GM08714 (cell line): ENCODE data around the gene GPS1.

Experiments
- H3K4me3 ChIP-seq: fragments of 200-500 bp; sonication (Bioruptor generic); 2 replicates; pipeline ENCODE4 v1.5.1; 2014; ENCODE audit warnings: mild to moderate bottlenecking, low read length, inconsistent platforms
- ZNF274 ChIP-seq: IDR thresholded peaks from 2 replicates; pipeline ENCODE4 v1.6.1; 2012; ENCODE audit warnings: mild to moderate bottlenecking, low read depth, low read length

GPS1 gene

DNA sequence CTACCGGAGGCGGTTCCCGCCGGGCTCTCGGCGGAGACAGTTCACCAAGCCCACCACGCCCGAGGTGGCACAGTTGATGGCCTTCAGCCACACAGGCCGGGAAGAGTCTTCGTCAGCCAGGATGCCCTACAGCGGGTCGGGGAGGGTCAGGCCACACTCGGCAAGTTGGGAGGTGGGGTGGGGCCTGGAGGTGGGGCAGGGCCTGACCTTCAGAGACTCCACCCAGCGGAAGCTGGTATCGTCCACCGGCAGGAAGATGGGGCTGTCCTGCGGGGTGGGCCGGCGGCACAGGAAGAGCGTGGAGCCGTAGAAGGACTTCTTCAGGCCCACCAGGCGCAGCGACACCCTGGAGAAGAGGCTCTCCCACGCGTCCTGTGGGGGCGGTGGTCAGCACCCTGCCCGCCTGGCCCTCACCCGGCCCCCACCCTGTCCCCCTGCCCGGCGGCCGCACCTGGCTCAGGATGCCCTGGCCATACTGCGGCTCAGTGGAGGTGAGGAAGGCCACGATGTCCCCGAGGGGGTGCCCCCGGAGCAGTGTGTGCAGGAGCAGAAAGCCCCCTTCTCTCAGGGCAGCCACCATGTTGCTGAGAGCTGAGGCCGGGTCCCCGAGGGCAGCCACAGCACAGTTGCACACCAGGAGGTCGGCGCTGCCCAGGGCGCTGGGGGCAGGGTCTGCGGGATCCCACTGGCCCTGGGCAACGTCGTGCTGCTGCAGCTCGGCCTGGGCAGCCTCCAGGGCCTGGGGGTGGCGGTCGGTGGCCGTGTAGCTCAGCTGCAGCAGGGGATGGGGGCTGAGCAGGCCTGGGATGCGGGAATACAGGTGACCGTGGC is 33.5 kb downstream of the GPS1 start:
- no peak for TF ChIP-seq ZNF274
- H3K4me3 ChIP-seq, result no peak overlapping the region

DNA sequence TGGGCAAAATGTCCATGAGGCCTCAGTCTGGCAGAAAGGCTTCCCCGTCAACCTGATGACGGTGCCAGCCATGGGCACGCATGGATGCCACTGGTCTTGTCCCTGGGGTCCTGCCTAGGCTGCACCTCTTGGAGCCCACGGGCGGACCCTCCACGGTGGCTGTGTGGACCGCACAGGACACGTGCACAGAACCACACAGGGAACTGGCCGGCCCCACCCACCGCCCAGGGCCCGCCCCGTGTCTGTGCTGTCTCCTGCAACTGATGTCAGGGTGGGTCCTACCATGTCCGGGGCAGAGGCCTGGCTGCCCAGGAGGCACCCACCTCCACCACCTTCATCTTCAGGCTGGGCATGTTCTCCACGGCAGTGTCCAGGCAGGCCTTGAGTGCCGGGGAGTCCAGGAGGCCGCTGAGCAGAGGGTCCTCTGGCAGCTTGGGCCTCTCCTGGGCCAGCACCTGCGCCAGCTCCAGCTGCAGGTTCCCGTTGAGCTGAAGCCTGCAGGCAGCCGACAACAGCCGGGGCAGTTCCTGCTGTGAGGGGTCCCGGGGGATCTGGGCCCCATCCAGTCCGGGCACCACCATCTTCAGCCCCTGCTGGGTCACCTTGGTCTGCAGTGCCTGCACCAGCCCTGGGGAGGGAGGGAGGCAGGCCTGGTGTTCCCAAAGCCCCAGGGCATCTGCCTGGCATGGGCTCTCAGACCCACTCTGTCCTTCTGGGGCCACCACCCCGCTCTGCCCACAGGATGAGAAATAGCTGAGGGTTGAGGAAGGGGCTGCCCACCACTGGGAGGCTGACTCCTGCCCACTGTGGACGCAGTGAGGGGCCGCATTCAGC is 34.5 kb downstream of the GPS1 start:
- H3K4me3 ChIP-seq, result no peak overlapping the region
- TF ChIP-seq ZNF274, result no peak

DNA sequence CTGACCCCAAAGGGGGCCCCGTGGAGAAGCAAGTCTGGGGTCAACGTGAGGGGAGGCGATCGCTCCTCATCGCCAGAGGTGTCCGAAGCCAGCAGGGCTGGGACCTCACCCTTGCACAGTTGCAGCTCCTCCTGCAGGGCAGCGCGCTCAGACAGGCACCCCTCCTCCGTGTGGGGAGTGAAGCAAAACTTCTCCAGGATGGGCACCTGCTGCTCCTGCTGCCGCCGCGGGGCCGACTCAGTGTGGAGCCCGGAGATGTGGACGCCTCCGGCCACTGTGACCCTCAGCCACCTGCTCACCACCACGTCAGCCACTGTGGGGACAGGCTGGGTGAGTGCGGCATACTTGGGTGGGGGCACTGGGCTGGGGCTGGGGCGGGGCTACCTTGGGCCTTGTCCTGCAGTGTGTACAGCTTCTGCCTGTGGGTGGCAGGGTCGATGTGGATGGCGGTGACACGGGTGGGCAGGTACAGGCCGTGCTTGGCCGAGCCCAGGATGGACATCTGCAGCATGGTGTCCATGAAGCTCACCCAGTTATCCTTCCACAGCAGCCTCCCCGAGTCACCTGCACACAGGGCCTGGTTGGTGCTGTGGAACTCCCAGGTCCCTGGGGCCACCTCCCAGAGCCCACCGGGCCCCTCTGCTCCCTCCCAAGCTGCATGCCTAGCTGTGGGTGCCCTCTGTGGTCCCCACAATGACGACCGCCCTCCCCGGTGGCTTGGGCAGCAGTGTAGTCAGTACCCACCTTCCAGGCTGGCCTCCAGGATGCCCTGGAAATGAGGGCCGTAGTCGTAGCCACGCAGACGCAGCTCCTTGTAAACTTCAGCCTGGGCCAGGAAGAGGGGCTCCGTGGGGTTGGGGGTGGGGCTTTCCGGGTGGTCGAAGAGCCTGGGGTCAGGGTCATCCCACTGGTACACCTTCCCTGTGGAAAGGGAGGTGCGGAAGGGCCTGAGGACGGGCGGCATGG is 35.5 kb downstream of the GPS1 start:
- no peak for TF ChIP-seq ZNF274
- no peak overlapping the region for H3K4me3 ChIP-seq

DNA sequence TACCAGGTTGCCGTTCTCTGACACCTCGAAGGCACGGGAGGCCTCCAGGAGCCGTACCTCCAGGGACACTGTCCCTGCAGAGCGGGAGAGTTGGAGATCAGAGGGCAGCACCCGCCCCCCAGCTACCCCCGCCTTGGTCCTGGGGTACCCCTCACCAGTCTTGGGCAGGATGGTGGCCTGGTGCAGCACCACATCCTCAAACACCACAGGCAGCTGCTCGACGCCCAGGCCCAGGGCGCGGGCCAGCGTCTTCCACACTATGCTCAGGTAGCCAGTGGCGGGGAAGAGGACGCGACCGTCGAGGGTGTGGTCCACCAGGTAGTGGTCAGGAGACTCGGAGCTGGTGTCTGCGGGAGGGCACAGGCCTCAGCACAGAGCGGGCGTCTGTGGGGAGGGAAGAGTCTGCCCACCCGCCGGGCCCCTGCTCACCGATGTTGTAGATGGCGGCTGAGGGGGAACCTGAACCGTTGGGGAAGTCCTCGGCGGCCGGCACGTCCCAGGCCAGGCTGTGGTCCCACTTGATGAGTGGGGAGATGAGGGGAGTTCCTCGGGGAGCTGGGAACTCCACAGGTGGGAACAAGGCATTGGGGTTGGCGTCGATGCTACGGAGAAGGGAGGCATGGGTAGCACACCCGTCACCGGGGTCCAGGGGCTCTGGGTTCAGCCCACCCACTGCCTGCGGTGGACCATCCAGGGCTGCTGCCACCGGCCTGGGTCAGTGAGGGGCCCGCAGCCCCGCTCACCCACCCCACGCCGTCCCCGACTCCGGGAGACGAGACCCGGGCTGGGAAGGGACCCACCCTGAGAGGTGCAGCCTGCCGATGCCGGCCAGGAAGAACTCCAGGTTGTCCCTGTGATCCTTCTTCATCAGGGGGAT is 36.5 kb downstream of the GPS1 start:
- no peak overlapping the region for H3K4me3 ChIP-seq
- TF ChIP-seq ZNF274, result no peak

DNA sequence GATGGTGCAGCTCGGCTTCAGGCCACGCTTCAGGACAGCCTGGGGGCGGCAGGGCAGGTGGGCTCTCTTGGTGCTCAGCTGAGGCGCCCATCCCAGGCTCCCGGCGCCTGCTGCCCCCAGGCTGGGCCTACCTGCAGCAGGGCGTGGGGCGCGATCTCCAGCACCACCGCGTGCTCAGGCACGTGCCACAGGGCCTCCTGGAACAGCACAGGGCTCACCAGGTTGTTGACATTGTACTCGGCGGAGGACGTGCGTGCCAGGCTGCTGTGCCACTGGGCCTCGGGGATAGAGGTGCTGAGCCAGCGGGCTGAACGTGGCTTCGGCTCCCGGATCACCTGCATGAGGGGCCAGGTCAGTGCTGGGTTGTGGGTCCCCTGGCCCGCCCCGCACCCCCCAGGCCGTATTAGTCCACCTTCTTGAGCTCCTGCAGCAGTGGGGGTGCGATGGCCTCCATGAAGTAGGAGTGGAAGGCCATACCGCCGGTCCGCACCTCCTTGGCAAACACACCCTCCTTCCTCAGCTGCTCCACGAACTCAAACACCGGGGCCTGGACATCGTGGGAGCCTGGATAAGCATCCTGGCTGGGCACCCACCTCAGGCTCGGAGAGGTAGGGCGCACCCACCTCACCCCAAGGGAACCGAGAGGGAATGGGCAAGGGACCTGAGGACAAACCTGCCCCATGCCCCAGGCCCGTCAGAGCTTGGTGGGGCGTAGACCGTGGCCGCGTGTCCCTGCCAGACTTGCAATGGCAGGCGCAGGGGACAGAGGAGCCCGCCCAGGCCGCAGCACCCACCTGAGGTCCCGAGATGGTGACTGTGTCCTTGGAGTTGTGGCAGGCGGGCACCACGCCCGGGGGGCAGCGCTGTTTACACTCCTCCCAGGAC is 37.4 kb downstream of the GPS1 start:
- no peak overlapping the region for H3K4me3 ChIP-seq
- no peak for TF ChIP-seq ZNF274

DNA sequence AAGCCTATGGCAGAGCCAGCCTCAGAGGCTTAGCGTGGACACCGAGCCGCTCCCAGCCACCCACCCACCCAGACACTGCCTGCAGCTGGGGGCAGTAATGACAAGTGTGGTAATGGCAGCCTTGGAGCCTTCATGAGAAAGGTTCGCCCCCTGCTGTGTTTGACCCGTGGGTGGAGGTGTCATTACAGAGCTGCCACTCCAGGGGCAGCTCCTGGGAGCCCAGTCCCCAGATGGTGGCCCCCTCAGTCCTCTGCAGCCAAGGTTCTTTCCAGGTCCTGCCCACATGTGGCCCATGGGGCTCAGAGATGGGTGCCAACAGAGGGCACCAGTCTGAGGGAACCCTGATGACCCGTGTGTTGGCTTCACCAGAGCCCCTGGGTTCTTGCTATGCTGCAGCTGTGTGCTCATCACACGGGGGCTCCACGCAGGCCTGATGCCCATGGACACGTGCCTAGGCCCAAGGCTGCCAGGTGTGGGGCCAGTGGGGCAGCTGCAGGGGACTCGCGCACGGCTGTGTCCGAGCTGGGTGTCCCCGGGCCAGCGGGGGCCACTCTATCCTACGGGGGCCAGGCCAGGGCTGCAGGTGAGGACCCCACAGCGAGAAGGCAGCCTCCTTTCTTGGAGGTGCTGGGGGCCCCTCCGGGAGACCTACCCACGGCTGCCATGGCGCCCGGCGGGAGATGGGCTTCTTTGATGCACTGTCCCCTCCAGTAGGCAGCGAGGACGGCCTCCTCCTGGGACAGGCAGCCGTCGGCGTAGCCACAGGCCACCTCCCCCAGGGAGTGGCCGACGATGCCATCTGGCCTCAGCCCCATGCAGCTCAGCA is 38.2 kb downstream of the GPS1 start:
- TF ChIP-seq ZNF274, result no peak
- H3K4me3 ChIP-seq, result no peak overlapping the region

DNA sequence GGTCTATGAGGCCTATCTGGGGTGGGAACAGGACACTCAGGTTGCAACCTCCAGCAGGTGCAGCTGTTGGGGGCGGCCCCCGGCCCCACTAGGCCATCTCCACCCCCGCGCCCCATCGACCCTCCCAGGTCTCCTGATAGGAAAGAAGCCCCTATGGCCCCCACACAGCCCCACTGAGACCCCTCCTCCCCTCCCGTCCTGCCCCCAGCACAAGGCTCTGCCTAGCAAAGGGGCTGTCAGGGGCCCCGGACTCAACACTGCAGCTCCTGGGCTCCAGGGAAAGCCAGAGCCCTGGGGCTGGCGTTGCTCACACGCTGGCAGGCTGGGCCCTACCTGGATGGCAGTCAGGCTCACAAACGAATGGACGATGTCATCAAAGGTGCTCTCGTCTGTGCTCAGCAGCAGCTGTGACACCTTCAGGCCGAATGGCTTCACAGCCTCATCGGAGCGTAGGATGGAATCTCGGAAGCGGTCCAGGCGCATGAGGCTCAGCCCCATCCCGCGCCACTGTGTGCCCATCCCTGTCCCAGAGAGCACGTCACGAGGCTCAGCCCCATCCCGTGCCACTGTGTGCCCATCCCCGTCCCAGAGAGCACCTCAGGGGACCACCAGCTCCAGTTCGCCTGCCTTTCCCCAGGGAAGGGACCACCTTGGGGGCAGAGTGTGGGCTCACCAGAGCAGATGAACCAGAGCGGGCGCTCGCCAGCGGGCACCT is 39.0 kb downstream of the GPS1 start:
- no peak for TF ChIP-seq ZNF274

DNA sequence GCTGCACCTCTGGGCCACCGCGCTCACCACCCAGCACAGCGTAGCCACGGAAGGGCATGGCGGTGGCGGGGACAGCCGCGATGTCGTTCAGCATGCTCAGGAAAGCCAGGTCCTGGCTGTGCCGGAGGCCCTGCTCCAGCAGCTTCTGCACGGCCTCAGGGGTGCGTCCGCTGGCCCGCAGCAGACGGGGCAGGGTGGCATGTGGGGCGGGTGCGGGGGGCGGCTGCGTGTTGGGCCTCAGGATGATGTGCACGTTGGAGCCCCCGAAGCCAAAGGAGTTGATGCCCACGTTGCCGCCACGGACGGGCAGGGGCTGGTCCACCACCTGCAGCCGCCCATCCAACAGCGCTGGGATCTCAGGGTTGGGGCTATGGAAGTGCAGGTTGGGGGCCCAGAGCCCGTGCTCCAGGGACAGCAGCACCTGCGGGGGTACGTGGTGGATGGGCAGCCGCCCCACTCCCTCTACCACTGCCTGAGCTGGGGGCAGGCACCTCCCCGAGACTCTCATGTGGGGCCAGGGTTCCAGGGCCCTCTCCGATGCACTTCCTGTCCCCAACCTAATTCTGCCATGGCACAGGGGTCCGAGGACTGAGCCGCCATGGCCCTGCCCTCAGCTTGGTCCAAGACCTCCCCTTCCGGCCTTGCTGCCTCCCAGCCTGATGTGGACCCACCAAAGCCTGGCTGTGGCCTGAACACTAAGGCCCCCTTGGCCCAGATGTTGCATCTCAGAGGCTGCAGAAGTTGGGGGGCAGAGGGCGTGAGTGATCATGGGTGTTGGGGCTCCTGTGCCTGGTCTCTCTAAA is 39.8 kb downstream of the GPS1 start:
- H3K4me3 ChIP-seq, result no peak overlapping the region
- TF ChIP-seq ZNF274, result no peak

More for the DNA sequence above, 39.0 kb downstream of the GPS1 start:
- H3K4me3 ChIP-seq, result no peak overlapping the region

DNA sequence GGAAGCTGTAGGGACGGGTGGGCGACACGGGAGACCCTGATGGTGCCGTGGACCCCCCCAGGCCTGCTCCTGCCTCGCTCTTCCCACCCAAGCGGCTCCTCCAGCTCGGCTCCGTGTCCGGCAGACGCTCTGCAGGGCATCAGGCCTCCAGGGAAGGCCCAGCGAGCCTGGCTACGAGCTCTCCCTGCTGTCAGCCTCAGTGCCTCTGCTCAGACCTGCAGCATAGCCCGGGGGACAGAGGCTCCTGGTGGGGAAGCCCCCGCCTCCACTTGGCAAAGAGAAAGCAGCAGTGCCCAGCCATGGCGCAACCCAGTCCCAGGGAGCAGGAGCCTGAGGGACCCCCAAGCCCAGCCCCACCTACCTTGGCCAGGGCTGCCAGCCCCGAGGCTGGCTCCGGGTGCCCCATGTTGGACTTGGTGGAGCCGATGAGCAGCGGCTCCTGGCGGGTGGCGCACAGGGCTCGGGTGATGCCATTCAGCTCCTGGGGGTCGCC is 40.4 kb downstream of the GPS1 start:
- TF ChIP-seq ZNF274, result no peak
- no peak overlapping the region for H3K4me3 ChIP-seq

DNA sequence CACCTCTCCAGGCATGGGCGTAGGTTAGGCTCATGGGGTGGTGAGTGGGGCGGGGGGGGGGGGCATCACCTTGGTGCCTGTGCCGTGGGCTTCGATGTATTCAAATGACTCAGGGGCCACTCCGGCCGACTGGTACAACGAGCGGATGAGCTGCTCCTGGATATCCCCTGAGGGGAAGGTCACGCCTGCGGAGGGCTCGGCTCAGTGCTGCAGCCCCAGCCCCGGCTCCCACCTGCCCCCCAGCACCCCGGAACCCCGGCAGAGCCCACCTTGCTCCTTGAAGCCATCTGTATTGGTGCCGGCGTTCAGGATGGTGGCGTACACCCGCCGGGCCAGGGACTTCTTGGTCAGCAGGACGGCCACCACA is 40.9 kb downstream of the GPS1 start:
- no peak for TF ChIP-seq ZNF274
- H3K4me3 ChIP-seq, result no peak overlapping the region
